B cell (primary cell): ENCODE measurements around the gene EXOC3L1. TPM values are rescaled to one million over a fixed set of nuclear protein-coding genes. Genes with fewer than 3 reads are reported as not detected.

Experiments
- ATAC-seq: fragments of 200-7000 bp; cut with Tn5 transposase; one replicate; pipeline ENCODE4 v1.10.0; 2021; ENCODE audit warnings: low read depth, mild to moderate bottlenecking, moderate number of reproducible peaks, moderate library complexity
- CTCF ChIA-PET: fragments of 350-600 bp; sonication (Branson Sonifier 250); formaldehyde crosslinking; loops from one replicate; lab custom pipeline; 2021; ENCODE audit warnings: antibody characterized with exemption, inconsistent platforms; lab: Charles Lee
- POLR2A ChIA-PET: fragments of 350-600 bp; sonication (Branson Sonifier 250); formaldehyde crosslinking; loops from one replicate; lab custom pipeline; 2021; ENCODE audit warnings: antibody characterized with exemption; lab: Charles Lee
- DNase-seq: peaks from one replicate; pipeline ENCODE4 v3.0.0; 2013
- H2AFZ ChIP-seq: 2 replicates; pipeline ENCODE4 v1.6.1; 2012; ENCODE audit warnings: mild to moderate bottlenecking, low read depth, low read length; ENCODE audit not compliant: insufficient read depth, poor library complexity, severe bottlenecking
- H3K27ac ChIP-seq, 2 donors: 1 replicate in 1 of 2; 2 replicates in 1 of 2; pipeline ENCODE4 v1.5.1; 2012 to 2013; ENCODE audit warnings: low read length in 2 of 2, mild to moderate bottlenecking in 2 of 2, moderate library complexity in 1 of 2
- H3K27me3 ChIP-seq, 4 experiments: fragments of 200-600 bp in 1 of 4; sonication (generic) in 1 of 4; replicated peaks in 1 of 4; 1 replicate in 2 of 4; 2 replicates in 2 of 4; pipeline versions ENCODE4 v1.6.1 to v1.7.0; 2013 to 2016; ENCODE audit warnings: low read length in 3 of 4, mild to moderate bottlenecking in 2 of 4, mixed read lengths in 1 of 4, moderate library complexity in 1 of 4; ENCODE audit not compliant: insufficient read depth in 4 of 4, control insufficient read depth in 3 of 4; ENCODE audit errors: control extremely low read depth in 1 of 4
- H3K36me3 ChIP-seq, 2 experiments: replicated peaks in 1 of 2; 1 replicate in 1 of 2; 2 replicates in 1 of 2; pipeline versions ENCODE4 v1.6.1 to v1.7.1; 2013; ENCODE audit warnings: low read length in 1 of 2; ENCODE audit not compliant: insufficient read depth in 2 of 2, control insufficient read depth in 1 of 2; ENCODE audit errors: control extremely low read depth in 1 of 2, extremely low read depth in 1 of 2
- H3K4me1 ChIP-seq, 2 donors: fragments of 200-600 bp in 1 of 2; sonication (generic) in 1 of 2; 1 replicate in 1 of 2; 2 replicates in 1 of 2; pipeline versions ENCODE4 v1.5.1 to v1.6.1; 2013 to 2017; ENCODE audit warnings: low read length in 2 of 2; ENCODE audit not compliant: control insufficient read depth in 2 of 2, insufficient read depth in 2 of 2
- H3K4me2 ChIP-seq: replicated peaks from 2 replicates; pipeline ENCODE3; 2012; ENCODE audit warnings: mild to moderate bottlenecking, low read depth, low read length; ENCODE audit not compliant: poor library complexity, severe bottlenecking
- H3K4me3 ChIP-seq, 5 experiments: fragments of 200-600 bp in 1 of 5; sonication (generic) in 1 of 5; 1 replicate in 3 of 5; 2 replicates in 2 of 5; pipeline versions ENCODE4 v1.5.1 to v1.7.0; 2011 to 2016; ENCODE audit warnings: low read length in 4 of 5, mild to moderate bottlenecking in 4 of 5, low read depth in 2 of 5, control low read depth in 1 of 5, moderate library complexity in 1 of 5; ENCODE audit not compliant: insufficient read depth in 1 of 5; ENCODE audit errors: control extremely low read depth in 1 of 5, extremely low read depth in 1 of 5
- H3K79me2 ChIP-seq: fragments of 200-600 bp; sonication (generic); one replicate; pipeline ENCODE4 v1.6.0; 2016; ENCODE audit warnings: low read length; ENCODE audit not compliant: control insufficient read depth, insufficient read depth
- H3K9ac ChIP-seq: fragments of 200-600 bp; sonication (generic); 2 replicates; pipeline ENCODE4 v1.6.1; 2017; ENCODE audit warnings: mild to moderate bottlenecking, low read length, moderate library complexity
- H3K9me3 ChIP-seq, 3 donors: one replicate each; pipeline versions ENCODE4 v1.6.1 to v1.7.1; 2013; ENCODE audit warnings: low read length in 2 of 3; ENCODE audit not compliant: control insufficient read depth in 2 of 3, insufficient read depth in 1 of 3; ENCODE audit errors: control extremely low read depth in 1 of 3
- H4K20me1 ChIP-seq: 2 replicates; pipeline ENCODE4 v1.6.0; 2012; ENCODE audit warnings: mild to moderate bottlenecking, low read length; ENCODE audit not compliant: insufficient read depth, control insufficient read depth, poor library complexity, severe bottlenecking
- H3K27ac Mint-ChIP-seq: one replicate; pipeline ENCODE4 v1.8.0; 2021; ENCODE audit warnings: mixed read lengths
- H3K27me3 Mint-ChIP-seq: one replicate; pipeline ENCODE4 v1.8.0; 2021; ENCODE audit warnings: mixed read lengths
- H3K4me1 Mint-ChIP-seq: one replicate; pipeline ENCODE4 v1.8.0; 2021; ENCODE audit warnings: mixed read lengths
- H3K4me3 Mint-ChIP-seq: one replicate; pipeline ENCODE4 v1.8.0; 2021; ENCODE audit warnings: mixed read lengths
- H3K9me3 Mint-ChIP-seq: one replicate; pipeline ENCODE4 v1.8.0; 2022; ENCODE audit warnings: mixed read lengths; ENCODE audit not compliant: insufficient read depth
- EZH2 ChIP-seq: IDR thresholded peaks from 2 replicates; pipeline ENCODE4 v1.6.1; 2012; ENCODE audit warnings: borderline replicate concordance, low read depth, mild to moderate bottlenecking, moderate library complexity, low read length; ENCODE audit not compliant: insufficient read depth, poor library complexity, severe bottlenecking
- WGBS: methylation state at CpG from one replicate; pipeline ENCODE4 v1.1.5; 2013; ENCODE audit warnings: missing lambda C conversion rate; ENCODE audit not compliant: insufficient coverage; 5-methylcytosine and 5-hydroxymethylcytosine counted together
- intact Hi-C: fragments of 100-400 bp; cut with micrococcal nuclease; formaldehyde crosslinking; loops from one replicate; pipeline ENCODE4 v1.10.0; 2022
- polyA plus RNA-seq: library from polyadenylated mRNA; depleted of rRNA; stranded (reverse); fragments of >200 nt; gene quantifications from 2 replicates; pipeline ENCODE4 v1.2.3, GENCODE V29; 2012
- total RNA-seq, 2 donors: library from RNA; stranded (reverse); fragments of 120-200 nt in 1 of 2; gene quantifications; 1 replicate in 1 of 2; 2 replicates in 1 of 2; pipeline versions ENCODE4 v1.2.3 to v1.2.4, GENCODE V29; 2013 to 2022
- TF ChIP-seq, protein P1 (sequence below): fragments of 200-600 bp; IDR thresholded peaks from one replicate; pipeline ENCODE4 v1.8.0; 2022; ENCODE audit warnings: antibody characterized with exemption, mild to moderate bottlenecking

The EXOC3L1 gene
- total and polyA plus RNA-seq, 2 donors (not counting 1 experiment from before 2014, with no cell fraction given), result not detected

DNA sequence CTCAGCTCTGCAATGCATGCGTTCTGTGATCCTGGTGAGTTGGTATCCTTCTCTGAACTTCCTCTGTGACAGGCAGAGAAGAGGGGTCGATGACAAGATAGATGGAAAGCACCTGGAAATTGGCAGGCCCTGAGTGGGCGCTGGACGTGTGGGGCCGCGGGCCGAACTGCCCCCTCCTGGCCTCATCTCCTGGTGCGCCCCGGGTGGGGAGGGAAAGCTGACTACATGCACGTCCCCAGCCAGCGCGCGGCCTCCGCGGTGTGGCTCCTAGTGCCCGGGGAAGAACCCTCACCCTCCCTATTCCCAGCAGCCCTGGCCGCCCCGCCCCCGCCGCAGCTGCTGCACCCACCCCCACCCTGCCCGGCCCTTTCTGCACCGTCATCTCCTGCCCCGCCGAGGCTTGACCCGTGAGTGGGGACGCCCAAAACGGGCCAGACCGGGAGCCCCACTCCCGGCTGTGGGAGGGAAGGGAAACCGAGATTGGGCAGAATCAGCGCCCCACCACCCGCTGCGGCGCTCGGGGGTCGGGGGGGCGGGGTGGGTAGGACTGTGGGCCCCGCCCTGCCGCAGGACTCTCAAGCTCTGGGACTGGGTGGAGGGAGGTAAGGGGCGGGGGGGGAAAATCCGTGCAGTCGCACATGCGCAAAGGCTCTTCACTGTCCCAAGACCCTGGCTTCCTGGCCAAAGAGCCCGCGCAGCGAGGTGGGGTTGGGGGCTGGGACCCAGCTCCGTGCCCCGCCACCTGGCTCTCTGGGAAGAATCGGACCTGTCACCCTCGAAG, 19.6 kb downstream of the EXOC3L1 start, which contains the start of gene NOL3:
Gene NOL3, plus strand, starts transcription at position 371 of the 781 bp plus-strand sequence.
- H3K4me1 Mint-ChIP-seq, result peaks cover 35% of the 10 kb centered on the region
- peak within 1 kb of the TSS; percentile 54 for H3K4me3 Mint-ChIP-seq
- peak within 1 kb of the TSS; percentile 33 for H2AFZ ChIP-seq
- H3K4me3 ChIP-seq, result peak within 1 kb of the TSS in 2 of 5 experiments; percentile 23 to 33
- POLR2A ChIA-PET, result interaction anchor here (0.6 kb wide), 1 partner anchor 142 kb away, joined by 3 read pairs; no protein-coding TSS in a partner anchor
- peaks cover 0 to 34% (median 0%) of the 10 kb centered on the region in 3 donors for H3K9me3 ChIP-seq
- intact Hi-C loops, result no loop called here
- no peaks in the 10 kb centered on the region for H3K9me3 Mint-ChIP-seq
- H3K27ac Mint-ChIP-seq, result peak within 1 kb of the TSS; percentile 29
- peak within 1 kb of the TSS; percentile 48 for H3K9ac ChIP-seq
- CTCF ChIA-PET, result interaction anchor here (0.7 to 3.2 kb wide), 6 partner anchors 11 to 19 kb away, joined by 3 to 11 read pairs (median 4); partner anchors contain the start of gene B3GNT9
- peaks cover 68% of the 10 kb centered on the region for H3K27me3 Mint-ChIP-seq
- peaks cover 0 to 97% (median 66%) of the 10 kb centered on the region in 4 experiments for H3K27me3 ChIP-seq
- no peak for DNase-seq
- no peaks in the 10 kb centered on the region for H3K36me3 ChIP-seq
- 4% methylated on average over 25 of the region's 50 CpGs for WGBS
- H3K27ac ChIP-seq, result no peak within 1 kb of the TSS
- no peak for ATAC-seq
- H3K4me1 ChIP-seq, result peaks cover 42 to 49% of the 10 kb centered on the region in 2 donors
- peaks cover under 1% of the 10 kb centered on the region for H4K20me1 ChIP-seq
- peak within 1 kb of the TSS; percentile 75 for H3K4me2 ChIP-seq
- no peak for TF ChIP-seq EZH2
- TF ChIP-seq, protein P1, sequence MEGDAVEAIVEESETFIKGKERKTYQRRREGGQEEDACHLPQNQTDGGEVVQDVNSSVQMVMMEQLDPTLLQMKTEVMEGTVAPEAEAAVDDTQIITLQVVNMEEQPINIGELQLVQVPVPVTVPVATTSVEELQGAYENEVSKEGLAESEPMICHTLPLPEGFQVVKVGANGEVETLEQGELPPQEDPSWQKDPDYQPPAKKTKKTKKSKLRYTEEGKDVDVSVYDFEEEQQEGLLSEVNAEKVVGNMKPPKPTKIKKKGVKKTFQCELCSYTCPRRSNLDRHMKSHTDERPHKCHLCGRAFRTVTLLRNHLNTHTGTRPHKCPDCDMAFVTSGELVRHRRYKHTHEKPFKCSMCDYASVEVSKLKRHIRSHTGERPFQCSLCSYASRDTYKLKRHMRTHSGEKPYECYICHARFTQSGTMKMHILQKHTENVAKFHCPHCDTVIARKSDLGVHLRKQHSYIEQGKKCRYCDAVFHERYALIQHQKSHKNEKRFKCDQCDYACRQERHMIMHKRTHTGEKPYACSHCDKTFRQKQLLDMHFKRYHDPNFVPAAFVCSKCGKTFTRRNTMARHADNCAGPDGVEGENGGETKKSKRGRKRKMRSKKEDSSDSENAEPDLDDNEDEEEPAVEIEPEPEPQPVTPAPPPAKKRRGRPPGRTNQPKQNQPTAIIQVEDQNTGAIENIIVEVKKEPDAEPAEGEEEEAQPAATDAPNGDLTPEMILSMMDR, result no peak
- no peaks in the 10 kb centered on the region for H3K79me2 ChIP-seq
